GM19452 (cell line): ENCODE results near the gene CSNK1A1L.

Experiments used
- ATAC-seq: cut with Tn5 transposase; IDR thresholded peaks from one replicate; pipeline ENCODE4 v1.9.1; 2021; ENCODE audit not compliant: unreplicated experiment

CSNK1A1L gene

GRCh38 chr13:37105251-37105714 lies at the start of gene CSNK1A1L:
Gene CSNK1A1L, minus strand, starts transcription at chr13:37105664. Its CDS starts 408 bp downstream, at chr13:37105256.
- no peak for ATAC-seq

GRCh38 chr13:37149380-37149779 lies 43.9 kb upstream of the CSNK1A1L start:
- ATAC-seq, result no peak

GRCh38 chr13:37148501-37148900 lies 43.0 kb upstream of the CSNK1A1L start:
- ATAC-seq, result no peak

GRCh38 chr13:37144661-37145060 lies 39.2 kb upstream of the CSNK1A1L start:
- no peak for ATAC-seq

GRCh38 chr13:37143911-37144310 lies 38.4 kb upstream of the CSNK1A1L start:
- no peak for ATAC-seq

- no peak for ATAC-seq
Measured at GRCh38 chr13:37142877-37143276, 37.4 kb upstream of the CSNK1A1L start.

- ATAC-seq, result no peak
Measured at GRCh38 chr13:37141011-37141410, 35.5 kb upstream of the CSNK1A1L start.

GRCh38 chr13:37139356-37139755 lies 33.9 kb upstream of the CSNK1A1L start:
- ATAC-seq, result no peak

- ATAC-seq, result no peak
Measured at GRCh38 chr13:37138926-37139325, 33.5 kb upstream of the CSNK1A1L start.

- ATAC-seq, result no peak
Measured at GRCh38 chr13:37138169-37138568, 32.7 kb upstream of the CSNK1A1L start.

GRCh38 chr13:37136633-37137032 lies 31.2 kb upstream of the CSNK1A1L start:
- ATAC-seq, result no peak

GRCh38 chr13:37136187-37136586 lies 30.7 kb upstream of the CSNK1A1L start:
- no peak for ATAC-seq

- no peak for ATAC-seq
Measured at GRCh38 chr13:37134411-37135041, 29.1 kb upstream of the CSNK1A1L start.

- ATAC-seq, result no peak
Measured at GRCh38 chr13:37132211-37132610, 26.7 kb upstream of the CSNK1A1L start.

GRCh38 chr13:37131092-37131491 lies 25.6 kb upstream of the CSNK1A1L start:
- no peak for ATAC-seq

GRCh38 chr13:37129866-37130265 lies 24.4 kb upstream of the CSNK1A1L start:
- no peak for ATAC-seq

- no peak for ATAC-seq
Measured at GRCh38 chr13:37127691-37128241, 22.3 kb upstream of the CSNK1A1L start.

GRCh38 chr13:37123337-37123736 lies 17.9 kb upstream of the CSNK1A1L start:
- no peak for ATAC-seq

- no peak for ATAC-seq
Measured at GRCh38 chr13:37118016-37118415, 12.6 kb upstream of the CSNK1A1L start.

- ATAC-seq, result no peak
Measured at GRCh38 chr13:37114250-37114649, 8.8 kb upstream of the CSNK1A1L start.

- ATAC-seq, result no peak
Measured at GRCh38 chr13:37113534-37113933, 8.1 kb upstream of the CSNK1A1L start.

GRCh38 chr13:37109051-37109678 lies 3.7 kb upstream of the CSNK1A1L start:
- ATAC-seq, result no peak
